GM18909 (cell line): Measurements from ENCODE around the gene COP1.
A peak's percentile ranks its signal among the peaks of the same experiment; 100 is the strongest.
"Not testable (repeated sequence)": the region's sequence is repeated elsewhere in the genome, so short reads cannot be mapped to it uniquely, and the experiment has no call there.

Experiments used
- ATAC-seq: cut with Tn5 transposase; IDR thresholded peaks from one replicate; pipeline ENCODE4 v1.9.1; 2021; ENCODE audit warnings: mild to moderate bottlenecking; ENCODE audit not compliant: unreplicated experiment, poor library complexity

Gene COP1

GRCh38 chr1:176206961-176207902, at the start of gene COP1:
TSS of gene COP1 (minus strand) at chr1:176207286. CDS start at chr1:176206978, 308 bp downstream.
- ATAC-seq, result peak; percentile 85

- ATAC-seq, result no peak
Observed at GRCh38 chr1:176252191-176252590, 45.1 kb upstream of the COP1 start.

- no peak for ATAC-seq
Observed at GRCh38 chr1:176244851-176245250, 37.8 kb upstream of the COP1 start.

- ATAC-seq, result no peak
Observed at GRCh38 chr1:176243746-176244145, 36.7 kb upstream of the COP1 start.

GRCh38 chr1:176241385-176242015, 34.4 kb upstream of the COP1 start:
- ATAC-seq, result no peak

GRCh38 chr1:176233657-176234056, 26.6 kb upstream of the COP1 start:
- not testable (repeated sequence) for ATAC-seq

- no peak for ATAC-seq
Observed at GRCh38 chr1:176227579-176227978, 20.5 kb upstream of the COP1 start.

- no peak for ATAC-seq
Observed at GRCh38 chr1:176225911-176226310, 18.8 kb upstream of the COP1 start.

- no peak for ATAC-seq
Observed at GRCh38 chr1:176225479-176225875, 18.4 kb upstream of the COP1 start.

- ATAC-seq, result no peak
Observed at GRCh38 chr1:176222196-176222595, 15.1 kb upstream of the COP1 start.

GRCh38 chr1:176220100-176220689, 13.1 kb upstream of the COP1 start:
- no peak for ATAC-seq

- ATAC-seq, result no peak
Observed at GRCh38 chr1:176217461-176218099, 10.5 kb upstream of the COP1 start.

GRCh38 chr1:176216031-176216430, 8.9 kb upstream of the COP1 start:
- no peak for ATAC-seq

- no peak for ATAC-seq
Observed at GRCh38 chr1:176211396-176212165, 4.5 kb upstream of the COP1 start.

- no peak for ATAC-seq
Observed at GRCh38 chr1:176208034-176208433, 948 bp upstream of the COP1 start.

- ATAC-seq, result peak; percentile 27
Observed at GRCh38 chr1:176206006-176206960, 803 bp downstream of the COP1 start.

GRCh38 chr1:176205332-176205914, 1.7 kb downstream of the COP1 start:
- ATAC-seq, result no peak

GRCh38 chr1:176204655-176205054, 2.4 kb downstream of the COP1 start:
- not testable (repeated sequence) for ATAC-seq
